Mucosa of rectum (tissue), 2 donors: Measurements from ENCODE around the gene CARD6.
A peak's percentile ranks its signal among the peaks of the same experiment; 100 is the strongest.

ENCODE experiments used
- H3K27ac ChIP-seq, 2 donors: one replicate each; pipeline ENCODE4 v1.7.0; 2013; ENCODE audit warnings: inconsistent platforms in 2 of 2, low read depth in 2 of 2, low read length in 2 of 2
- H3K27me3 ChIP-seq, 2 donors: one replicate each; pipeline ENCODE4 v1.7.0; 2013; ENCODE audit warnings: low read length in 2 of 2; ENCODE audit not compliant: control insufficient read depth in 2 of 2, insufficient read depth in 2 of 2
- H3K36me3 ChIP-seq, 2 donors: one replicate each; pipeline ENCODE4 v1.7.0; 2013; ENCODE audit warnings: low read length in 2 of 2; ENCODE audit not compliant: control insufficient read depth in 2 of 2, insufficient read depth in 2 of 2
- H3K4me1 ChIP-seq, 2 donors: one replicate each; pipeline ENCODE4 v1.7.0; 2013; ENCODE audit warnings: low read length in 2 of 2, mild to moderate bottlenecking in 1 of 2; ENCODE audit not compliant: control insufficient read depth in 2 of 2, insufficient read depth in 2 of 2
- H3K4me3 ChIP-seq, 2 donors: one replicate each; pipeline ENCODE4 v1.7.0; 2013; ENCODE audit warnings: low read length in 2 of 2
- H3K9ac ChIP-seq, 2 donors: one replicate each; pipeline ENCODE4 v1.7.0; 2013; ENCODE audit warnings: low read length in 2 of 2, low read depth in 1 of 2, mild to moderate bottlenecking in 1 of 2
- H3K9me3 ChIP-seq, 2 donors: one replicate each; pipeline ENCODE4 v1.7.0; 2013; ENCODE audit warnings: low read length in 2 of 2; ENCODE audit not compliant: control insufficient read depth in 2 of 2
- donor health status: healthy.
- donor health status: Normal muscosa, but diverticular disease.

CARD6 gene

DNA sequence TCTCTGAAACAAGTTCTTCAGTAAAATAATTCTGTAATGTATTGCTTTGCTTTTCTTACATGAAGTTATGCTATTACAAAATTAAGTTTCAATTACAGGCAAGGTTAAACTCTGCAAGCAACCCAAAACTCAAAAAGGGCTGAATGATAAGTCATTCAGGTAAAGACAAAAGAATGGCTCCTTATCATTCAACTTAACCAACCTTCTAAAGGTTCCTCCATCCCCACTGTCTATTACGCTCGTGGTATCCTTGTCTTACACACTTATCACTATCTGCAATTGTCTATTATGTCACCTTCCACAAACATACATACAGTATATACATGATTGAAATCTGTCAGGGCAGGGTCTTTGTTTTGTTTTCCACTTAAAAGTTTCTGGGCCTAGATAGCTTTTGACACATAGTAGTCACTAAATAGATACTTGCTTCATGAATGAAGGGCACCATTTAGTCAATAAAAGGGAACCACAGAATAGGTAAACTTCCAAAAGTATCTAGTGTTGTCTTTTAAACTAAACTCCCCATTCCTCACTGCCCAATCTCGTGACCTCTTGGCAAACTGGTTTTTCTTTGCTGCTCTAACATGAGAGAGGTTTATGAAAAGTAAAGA lies 13.0 kb upstream of the CARD6 start:
- H3K27me3 ChIP-seq = no peaks in the 10 kb centered on the region
- no peak overlapping the region for H3K27ac ChIP-seq
- no peak overlapping the region for H3K4me3 ChIP-seq
- H3K36me3 ChIP-seq = peaks cover 53 to 61% of the 10 kb centered on the region in 2 donors
- H3K4me1 ChIP-seq = no peaks in the 10 kb centered on the region
- no peaks in the 10 kb centered on the region for H3K9me3 ChIP-seq
- H3K9ac ChIP-seq = no peak overlapping the region

DNA sequence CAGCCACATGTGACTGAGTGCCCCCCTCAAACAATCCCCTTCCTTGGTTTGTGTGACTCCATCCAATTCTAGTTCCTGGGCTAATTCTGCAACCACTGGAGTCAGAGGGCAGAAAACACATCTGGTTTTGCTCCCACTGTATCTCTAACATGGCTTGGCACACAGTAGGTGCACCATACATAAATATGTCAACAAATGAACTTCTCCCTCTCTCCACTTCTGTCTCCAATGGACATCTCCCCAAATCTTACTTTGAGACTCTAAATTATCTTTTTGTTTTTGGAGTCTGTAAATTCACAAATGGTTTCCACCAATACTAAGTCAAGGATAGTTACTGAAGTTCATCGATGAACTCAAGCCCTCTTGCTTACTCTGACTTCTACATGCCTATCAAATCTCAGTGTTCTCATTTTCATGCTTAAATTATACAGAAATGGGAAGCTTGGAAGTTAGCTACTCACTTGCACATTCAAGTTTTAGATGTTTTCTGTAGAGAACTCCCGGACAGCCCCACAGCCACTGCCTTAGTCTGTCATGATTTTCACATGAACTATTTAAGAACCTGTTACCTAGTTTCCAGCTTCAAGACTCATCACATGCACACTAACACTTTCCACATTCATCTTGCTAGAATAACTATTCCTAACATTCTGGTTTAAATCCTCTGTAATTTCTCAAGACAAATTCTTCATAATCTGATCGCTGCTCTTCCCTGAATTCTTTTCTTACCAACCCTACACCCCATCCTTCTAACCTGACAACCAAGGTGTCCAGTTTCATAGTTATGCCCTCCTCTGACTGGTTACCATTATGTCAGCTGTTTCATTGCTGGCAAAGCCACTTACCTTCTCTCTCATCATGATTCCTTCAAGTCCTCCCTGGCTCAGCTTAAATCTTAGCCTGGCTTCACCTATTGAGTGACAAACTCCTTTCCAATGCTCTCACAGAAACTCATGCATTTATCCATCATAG lies 12.2 kb upstream of the CARD6 start:
- no peaks in the 10 kb centered on the region for H3K27me3 ChIP-seq
- H3K9me3 ChIP-seq = no peaks in the 10 kb centered on the region
- no peak overlapping the region for H3K9ac ChIP-seq
- peaks cover 8% of the 10 kb centered on the region in 2 donors for H3K4me1 ChIP-seq
- peaks cover 61 to 64% of the 10 kb centered on the region in 2 donors for H3K36me3 ChIP-seq
- H3K4me3 ChIP-seq = no peak overlapping the region
- no peak overlapping the region for H3K27ac ChIP-seq

DNA sequence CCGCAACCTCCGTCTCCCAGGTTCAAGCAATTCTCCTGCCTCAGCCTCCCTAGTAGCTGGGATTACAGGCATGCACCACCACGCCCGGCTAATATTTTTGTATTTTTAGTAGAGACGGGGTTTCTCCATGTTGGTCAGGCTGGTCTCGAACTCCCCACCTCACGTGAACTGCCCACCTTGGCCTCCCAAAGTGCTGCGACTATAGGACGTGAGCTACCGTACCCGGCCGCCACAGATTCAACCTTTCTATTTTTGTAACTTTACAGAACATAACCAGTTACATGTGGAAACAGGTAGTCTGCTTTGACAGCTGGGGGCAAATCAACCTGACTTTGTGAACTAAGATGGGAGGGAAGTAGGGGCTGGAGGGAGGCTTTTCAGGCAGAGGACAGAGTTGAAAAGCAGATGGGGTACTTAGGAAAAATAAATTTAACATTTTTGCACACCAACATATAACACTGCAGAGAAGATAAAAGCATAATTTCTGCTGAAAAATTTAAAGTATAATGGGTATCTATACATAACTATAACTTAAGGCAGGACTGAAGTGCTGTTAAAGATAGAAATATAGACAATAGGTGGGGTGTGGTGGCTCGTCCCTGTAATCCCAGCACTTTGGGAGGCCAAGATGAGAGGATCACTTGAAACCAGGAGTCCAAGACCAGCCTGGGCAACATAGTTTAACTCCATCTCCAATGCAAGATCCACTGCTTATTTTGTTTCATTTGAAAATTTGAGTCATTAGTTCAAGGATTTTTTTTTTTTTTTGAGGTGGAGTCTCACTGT lies 11.2 kb upstream of the CARD6 start:
- Histone ChIP-seq H3K4me1 (peaks cover 11 to 12% of the 10 kb centered on the region in 2 donors), H3K9ac (no peak overlapping the region), H3K27me3 (no peaks in the 10 kb centered on the region), H3K36me3 (peaks cover 62 to 64% of the 10 kb centered on the region in 2 donors), H3K4me3 (no peak overlapping the region), H3K27ac (no peak overlapping the region), H3K9me3 (no peaks in the 10 kb centered on the region)

DNA sequence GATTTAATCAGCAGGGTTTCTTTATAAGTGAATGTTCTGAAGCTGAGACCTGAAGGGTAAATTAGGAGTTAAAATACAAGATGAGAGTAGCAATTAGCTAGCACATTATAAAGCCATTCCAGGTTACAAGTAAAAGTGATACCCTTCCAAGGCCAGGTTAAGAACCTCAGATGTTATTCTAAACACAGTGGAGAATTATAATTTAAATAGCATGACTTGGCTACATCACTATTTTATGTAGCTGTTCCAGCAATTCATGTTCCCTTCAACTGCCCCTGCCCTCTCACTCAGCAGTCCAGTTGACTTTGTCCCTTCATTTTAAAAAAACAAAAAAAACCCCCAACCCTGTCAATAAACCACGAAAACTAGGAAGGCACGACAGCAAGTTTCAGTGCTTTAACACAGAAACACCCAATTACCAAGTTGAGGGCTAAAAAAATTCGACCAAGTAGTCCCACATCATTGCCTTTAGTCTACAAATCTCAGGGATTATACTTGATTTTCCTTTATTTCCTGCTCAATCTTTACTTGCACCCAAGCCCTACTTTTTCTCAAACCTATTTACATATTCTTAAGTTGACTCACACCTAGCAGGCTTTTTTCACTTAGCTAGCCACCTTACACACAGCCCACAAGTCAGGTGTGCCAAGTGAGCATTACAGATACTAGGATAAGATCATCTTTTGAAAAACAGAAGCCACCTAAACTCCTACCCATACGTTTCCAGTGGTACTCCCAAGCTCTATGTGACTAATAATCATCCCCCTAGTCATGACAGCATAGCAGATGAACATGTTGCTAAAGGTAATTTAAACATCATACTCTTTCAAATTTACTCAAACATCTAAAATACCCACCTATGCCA lies 9.6 kb upstream of the CARD6 start:
- Histone ChIP-seq H3K27me3 (no peaks in the 10 kb centered on the region), H3K4me3 (no peak overlapping the region), H3K27ac (no peak overlapping the region), H3K4me1 (peaks cover 12 to 17% of the 10 kb centered on the region in 2 donors), H3K36me3 (peaks cover 59 to 62% of the 10 kb centered on the region in 2 donors), H3K9me3 (no peaks in the 10 kb centered on the region), H3K9ac (no peak overlapping the region)

DNA sequence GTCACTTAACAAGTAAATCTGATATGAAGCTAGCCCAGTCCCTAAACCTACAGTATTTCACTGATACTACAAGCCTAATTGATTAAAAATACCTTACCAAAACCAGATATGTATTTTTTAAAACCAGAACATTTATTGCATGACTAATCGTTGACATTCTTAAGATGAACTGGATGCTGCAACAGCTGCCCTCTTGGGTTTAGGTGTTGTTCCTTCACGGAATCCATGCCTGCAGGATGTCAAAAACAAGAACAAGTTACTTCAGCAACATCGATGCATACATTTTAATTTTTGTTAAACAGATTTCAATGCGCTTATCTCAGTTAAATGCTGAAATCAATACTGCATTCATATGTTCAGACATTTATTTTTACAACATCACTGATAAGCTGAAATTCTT lies 8.8 kb upstream of the CARD6 start:
- H3K9ac ChIP-seq = no peak overlapping the region
- no peaks in the 10 kb centered on the region for H3K9me3 ChIP-seq
- H3K27me3 ChIP-seq = no peaks in the 10 kb centered on the region
- peaks cover 12 to 17% of the 10 kb centered on the region in 2 donors for H3K4me1 ChIP-seq
- H3K27ac ChIP-seq = no peak overlapping the region
- H3K4me3 ChIP-seq = no peak overlapping the region
- H3K36me3 ChIP-seq = peaks cover 52 to 58% of the 10 kb centered on the region in 2 donors

DNA sequence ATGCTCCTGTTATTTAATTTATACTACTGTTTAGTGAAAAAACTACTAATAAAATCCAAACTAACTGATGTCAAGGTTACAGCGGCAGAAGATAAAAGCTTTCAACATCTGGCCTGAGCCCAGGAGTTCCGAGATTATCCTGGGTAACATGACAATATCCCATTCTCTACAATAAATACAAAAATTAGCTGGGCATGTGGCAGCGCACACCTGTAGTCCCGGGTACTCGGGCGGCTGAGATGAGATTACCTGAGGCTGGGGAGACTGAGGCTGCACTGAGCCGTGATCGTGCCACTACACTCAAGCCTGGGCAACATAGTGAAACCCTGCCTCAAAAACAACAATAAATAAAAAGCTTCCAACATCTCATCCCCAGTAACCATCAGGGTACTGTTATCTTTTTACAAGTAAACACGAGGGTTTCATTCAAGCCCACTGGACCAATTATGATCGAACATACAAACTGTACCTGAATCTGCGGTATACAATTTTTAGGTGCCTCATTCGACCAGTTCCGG lies 7.4 kb upstream of the CARD6 start:
- H3K36me3 ChIP-seq = peaks cover 39 to 46% of the 10 kb centered on the region in 2 donors
- H3K9me3 ChIP-seq = no peaks in the 10 kb centered on the region
- H3K27me3 ChIP-seq = no peaks in the 10 kb centered on the region
- peaks cover 12 to 17% of the 10 kb centered on the region in 2 donors for H3K4me1 ChIP-seq
- H3K4me3 ChIP-seq = peak overlapping the region; percentile 83 to 97
- no peak overlapping the region for H3K27ac ChIP-seq
- H3K9ac ChIP-seq = peak overlapping the region; percentile 83 to 96

DNA sequence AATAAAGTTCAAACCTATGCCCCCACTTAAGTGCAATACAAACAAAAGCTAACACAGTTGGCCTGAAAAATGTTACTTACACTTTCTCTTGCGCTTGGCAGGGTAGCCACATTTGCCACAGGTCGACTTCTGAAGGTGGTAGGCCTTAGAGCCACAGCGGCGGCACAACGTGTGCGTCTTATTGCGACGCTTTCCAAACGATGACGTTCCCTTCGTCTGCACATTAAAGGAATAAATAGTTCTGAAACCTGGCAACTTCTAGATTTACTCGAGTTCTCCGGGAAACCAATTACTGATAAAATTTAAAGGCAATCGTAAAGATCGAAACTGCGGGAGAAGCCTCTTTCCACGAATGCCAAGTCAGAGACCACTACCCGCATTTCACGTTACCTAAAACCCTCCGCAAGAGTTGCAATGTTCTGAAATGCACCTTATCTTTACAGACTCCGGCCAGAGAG lies 6.7 kb upstream of the CARD6 start:
- H3K27me3 ChIP-seq = no peaks in the 10 kb centered on the region
- H3K27ac ChIP-seq = peak overlapping the region; percentile 73 to 94
- H3K9ac ChIP-seq = peak overlapping the region; percentile 83 to 96
- no peaks in the 10 kb centered on the region for H3K9me3 ChIP-seq
- peaks cover 32 to 39% of the 10 kb centered on the region in 2 donors for H3K36me3 ChIP-seq
- H3K4me1 ChIP-seq = peaks cover 12 to 17% of the 10 kb centered on the region in 2 donors
- peak overlapping the region; percentile 83 to 97 for H3K4me3 ChIP-seq

DNA sequence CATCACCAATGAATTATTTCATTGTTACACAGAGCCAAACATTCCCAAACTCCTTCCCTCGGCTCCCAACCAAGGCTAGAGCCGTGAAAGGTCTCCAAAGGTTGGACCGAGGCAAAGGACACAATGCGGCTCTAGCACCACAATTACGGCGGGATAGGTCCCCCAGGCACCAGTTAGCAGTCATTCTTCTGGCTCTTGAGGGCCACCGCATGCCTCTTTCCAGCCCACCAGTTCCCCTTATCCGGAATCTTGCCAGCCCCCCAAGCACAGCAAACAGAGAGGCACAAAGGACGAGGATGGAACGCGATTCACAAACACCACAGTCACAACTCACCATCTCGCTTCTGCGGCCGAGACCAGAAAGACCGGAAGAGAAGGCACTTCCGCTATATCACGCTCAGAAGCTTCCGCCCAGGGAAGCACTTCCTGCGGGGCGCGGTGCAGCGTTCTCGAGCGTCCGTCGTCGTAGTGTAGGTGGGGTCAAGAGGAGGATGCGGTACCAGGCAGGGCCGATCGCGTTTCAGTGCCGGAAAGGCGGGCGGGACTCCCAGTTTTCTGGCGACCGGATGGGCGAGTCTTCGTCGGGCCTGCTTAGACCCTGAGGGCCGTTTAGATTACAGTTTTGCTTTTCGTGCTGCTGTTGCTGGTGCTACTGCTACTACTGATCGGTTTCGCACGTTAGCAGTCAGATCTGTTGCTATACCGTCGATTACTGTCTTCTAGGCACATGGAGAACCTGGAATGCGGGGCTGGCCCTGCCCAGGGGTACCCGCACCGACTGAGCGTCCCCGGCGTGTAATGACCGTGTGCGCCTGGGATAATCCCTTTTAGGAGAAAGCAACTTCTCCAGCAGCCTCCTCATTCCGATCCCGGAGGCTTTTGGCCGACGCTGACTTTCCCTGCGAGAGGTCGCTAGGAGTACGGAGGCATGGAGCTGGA lies 6.0 kb upstream of the CARD6 start, which contains the start of gene RPL37:
Gene RPL37 (minus strand): TSS at position 374 of the 939 bp plus-strand sequence. CDS start 37 bp downstream, at position 337.
- peaks cover 28 to 38% of the 10 kb centered on the region in 2 donors for H3K36me3 ChIP-seq
- H3K4me3 ChIP-seq = peak within 1 kb of the TSS; percentile 83 to 97
- peak within 1 kb of the TSS; percentile 91 to 94 for H3K27ac ChIP-seq
- peaks cover 12 to 17% of the 10 kb centered on the region in 2 donors for H3K4me1 ChIP-seq
- no peaks in the 10 kb centered on the region for H3K27me3 ChIP-seq
- H3K9me3 ChIP-seq = no peaks in the 10 kb centered on the region
- peak within 1 kb of the TSS; percentile 83 to 96 for H3K9ac ChIP-seq
